GM18873 (cell line): ENCODE measurements around the gene PSENEN.
A peak's percentile ranks its signal among the peaks of the same experiment; 100 is the strongest.
"Not testable (repeated sequence)": the region's sequence is repeated elsewhere in the genome, so short reads cannot be mapped to it uniquely, and the experiment has no call there.

Experiments
- ATAC-seq: cut with Tn5 transposase; IDR thresholded peaks from one replicate; pipeline ENCODE4 v1.9.1; 2021; ENCODE audit warnings: mild to moderate bottlenecking, moderate library complexity, moderate number of reproducible peaks; ENCODE audit not compliant: unreplicated experiment, low FRiP score

Gene PSENEN

DNA sequence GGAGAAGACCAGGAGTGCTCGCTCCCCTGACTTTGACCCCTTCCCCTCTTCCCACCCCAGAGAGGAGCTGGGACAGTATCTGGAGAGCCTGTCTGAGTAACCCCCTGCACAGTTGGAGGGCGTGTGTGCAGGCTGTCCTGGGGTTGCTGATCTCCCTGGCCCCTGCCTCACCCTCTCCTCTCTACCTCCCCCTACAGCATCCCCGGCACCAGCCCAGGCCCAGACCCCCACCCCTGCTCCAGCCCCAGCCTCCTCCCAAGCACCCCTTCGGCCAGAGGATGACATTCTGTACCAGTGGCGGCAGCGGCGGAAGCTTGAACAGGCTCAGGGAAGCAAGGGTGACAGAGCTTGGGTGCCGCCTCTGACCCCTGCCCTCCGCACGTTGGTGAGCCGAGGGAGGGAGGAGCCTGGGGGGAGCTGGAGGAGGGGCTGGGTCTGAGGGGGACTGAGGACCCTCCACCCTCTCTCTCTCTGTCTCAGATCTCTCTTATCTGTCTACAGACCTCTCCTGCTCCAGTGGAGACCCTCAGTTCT is 21.2 kb downstream of the PSENEN start:
- no peak for ATAC-seq

DNA sequence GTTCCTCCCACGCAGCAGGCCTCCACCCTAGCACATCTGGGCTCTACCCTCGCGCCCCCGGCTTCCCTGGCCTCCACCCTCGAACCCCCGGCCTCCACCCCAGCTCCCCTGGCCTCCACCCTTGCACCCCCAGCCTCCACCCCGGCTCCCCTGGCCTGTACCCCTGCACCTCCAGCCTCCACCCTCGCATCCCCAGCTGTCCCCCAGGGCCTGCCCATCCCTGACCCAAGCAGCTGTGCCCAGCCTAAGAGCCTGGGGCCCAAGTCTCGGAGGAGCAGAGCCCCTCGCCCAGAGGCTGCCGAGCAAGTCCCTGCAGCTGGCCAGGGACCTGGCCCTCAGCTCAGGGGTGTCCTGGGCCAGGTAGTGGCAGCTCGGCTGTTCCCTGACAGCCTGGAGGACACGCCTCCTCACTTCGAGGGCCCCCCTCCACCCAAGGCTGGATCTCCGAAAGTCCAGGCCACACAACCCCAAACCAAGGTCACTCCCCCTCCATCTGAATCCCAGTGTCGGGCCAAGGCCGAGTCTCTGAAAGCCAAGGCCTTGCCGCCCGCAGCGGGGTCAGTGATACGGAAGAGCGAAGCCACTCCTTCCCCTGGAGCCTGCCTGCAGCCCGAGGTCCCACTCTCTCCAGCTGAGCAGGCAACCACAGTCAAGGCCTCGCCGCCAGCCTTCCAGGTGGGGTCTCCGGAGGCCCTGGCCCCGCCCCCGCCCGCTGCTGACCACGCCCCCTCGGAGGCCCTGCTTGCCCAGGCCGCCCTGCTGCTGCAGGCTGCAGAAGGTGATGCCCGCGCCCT is 22.0 kb downstream of the PSENEN start:
- ATAC-seq = no peak

- ATAC-seq = no peak
Observed at GRCh38 chr19:35768082-35768421, 22.6 kb downstream of the PSENEN start.

GRCh38 chr19:35772362-35772761 is 26.9 kb downstream of the PSENEN start:
- not testable (repeated sequence) for ATAC-seq

GRCh38 chr19:35773020-35773806 is 27.8 kb downstream of the PSENEN start:
- ATAC-seq = no peak

DNA sequence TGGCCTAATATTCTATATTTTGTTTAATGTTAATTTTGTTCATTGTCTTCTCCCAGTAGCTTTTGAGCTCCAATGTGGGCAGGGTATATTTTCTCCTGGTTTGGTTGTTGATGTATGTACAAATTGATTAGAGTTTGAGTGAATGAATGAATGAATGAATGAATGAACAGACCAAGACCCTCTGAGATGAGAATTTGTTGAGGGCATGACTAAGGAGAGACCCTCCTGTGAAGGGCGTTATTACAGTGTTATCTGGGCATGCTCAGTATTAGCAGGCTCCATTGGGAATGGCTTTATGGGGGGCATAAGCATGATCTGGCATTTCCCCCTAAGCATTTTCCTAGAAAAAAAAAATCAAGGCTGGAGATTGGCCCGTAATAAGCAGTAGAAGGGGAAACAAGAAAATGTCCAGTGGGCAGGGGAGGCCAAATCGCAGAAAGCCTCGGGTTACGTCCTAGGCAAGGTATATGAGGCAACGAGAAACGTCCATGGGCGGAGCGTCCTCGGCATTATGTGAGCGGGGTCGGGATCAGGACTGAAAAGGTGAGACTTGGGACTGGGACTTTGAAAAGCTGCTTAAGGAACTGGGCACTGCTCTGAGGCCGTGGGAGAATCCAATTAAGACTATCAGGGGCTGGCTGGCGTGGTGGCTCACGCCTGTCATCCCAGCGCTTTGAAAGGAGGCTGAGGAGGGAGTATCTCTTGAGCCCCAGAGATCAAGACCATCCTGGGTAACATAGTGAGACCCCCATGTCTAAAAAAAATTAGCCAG is 29.0 kb downstream of the PSENEN start:
- ATAC-seq = no peak

- ATAC-seq = no peak
Observed at GRCh38 chr19:35775046-35775297, 29.5 kb downstream of the PSENEN start.

DNA sequence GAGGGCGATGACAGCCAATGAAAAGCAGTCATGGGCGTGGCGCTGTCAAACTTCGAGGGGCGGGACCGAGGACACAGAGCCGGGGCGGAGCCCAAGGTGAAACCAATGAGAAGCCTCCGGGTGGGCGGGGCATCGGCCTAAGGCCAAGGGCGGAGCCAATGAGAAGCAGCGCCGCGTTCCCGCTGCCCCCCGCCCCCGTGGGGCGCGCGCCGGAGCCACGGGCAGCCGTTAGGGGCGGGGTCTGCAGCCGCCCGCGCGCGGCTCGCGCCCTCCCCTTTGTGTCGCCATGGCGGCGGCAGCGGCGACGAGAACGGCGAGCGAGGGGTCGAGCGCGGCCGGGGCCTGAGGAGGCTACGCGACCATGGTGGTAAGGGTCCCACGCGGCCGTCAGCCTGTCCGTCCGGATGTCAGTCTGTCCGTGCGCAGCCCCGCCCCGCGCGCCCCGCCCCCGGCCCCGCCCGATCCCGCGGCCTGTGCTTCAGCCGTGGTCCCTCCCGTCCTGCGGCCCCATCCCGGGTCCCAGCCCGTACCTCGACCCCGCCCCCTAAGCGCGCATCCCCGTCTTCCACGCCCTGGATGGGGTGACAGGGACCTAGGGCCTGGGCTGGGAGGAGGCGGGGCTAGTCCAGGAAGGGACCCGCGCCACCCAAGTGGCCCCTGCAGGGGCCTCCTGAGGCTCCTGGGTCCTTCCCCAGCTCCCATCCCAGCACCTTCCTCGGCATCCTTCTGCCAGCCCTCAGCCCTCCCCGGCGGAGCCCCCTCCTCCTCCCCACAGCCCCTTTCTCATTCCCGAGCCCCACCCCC is 30.0 kb downstream of the PSENEN start, which contains the start of gene ARHGAP33:
Gene ARHGAP33, plus strand, starts transcription at position 267 of the 804 bp plus-strand sequence. Its CDS starts 95 bp downstream, at position 362.
- peak; percentile 84 for ATAC-seq

DNA sequence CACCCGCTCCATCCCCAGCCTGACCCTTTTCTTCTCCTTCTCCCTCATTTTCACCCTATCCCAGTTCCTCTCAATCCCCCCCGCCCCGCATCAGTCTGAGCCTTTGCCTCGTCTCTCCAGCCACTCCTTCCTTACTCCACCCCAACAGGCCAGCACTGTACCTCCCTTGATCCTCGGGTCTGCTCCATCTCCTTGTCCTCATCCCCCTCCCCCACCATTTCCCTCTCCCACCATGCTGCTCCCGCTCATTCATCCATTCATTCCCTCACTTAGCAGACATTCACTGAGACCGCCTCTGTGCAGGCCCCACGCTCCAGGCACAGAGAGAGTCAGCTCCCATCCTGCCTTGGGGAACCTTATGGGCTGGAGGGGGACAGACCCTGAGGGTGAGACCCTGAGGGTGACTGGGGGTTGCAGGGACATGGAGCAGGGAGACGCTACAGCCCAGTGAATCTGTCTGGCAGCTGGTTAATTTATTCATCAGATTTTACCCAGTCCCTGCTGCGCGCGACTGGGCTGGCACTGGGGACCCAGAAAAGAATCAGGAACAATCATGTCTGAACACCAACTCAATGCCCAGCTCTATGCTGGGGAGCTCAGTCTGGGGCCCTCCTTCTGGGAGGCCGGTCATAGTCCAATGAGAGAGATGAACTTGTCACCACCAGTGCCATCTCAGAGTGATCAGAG is 30.8 kb downstream of the PSENEN start:
- ATAC-seq = no peak

DNA sequence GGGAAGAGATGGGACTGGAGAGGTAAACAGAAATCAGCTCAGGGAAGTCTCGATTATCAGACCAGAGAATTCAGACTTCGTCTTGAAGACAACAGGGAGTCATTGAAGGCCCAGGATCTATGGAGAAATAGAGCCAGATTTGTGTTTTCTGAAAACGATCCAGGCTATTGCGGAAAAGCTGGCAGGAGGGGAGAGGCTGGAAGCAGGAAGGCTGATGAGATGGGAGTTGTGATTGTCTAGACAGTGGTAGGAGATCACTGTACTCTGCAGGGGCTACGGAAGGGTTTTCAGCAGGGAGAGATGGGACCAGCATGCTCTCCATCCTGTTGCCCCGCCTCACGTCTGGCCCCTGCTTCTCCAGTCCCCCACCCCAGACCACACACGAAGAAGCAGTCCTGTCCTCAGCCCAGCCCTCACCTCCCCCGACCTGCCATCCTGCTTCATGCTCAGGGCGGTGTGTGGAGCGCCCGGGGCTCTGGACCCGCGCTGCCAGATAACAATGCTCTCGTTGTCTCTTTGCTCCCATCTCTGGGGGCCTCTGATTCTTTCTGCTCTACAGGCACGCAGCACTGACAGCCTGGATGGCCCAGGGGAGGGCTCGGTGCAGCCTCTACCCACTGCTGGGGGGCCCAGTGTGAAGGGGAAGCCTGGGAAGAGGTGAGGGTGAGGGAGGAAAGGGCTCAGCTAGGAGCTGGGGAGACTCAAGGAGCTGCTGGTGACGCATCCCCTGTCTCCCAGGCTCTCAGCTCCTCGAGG is 31.8 kb downstream of the PSENEN start:
- no peak for ATAC-seq

DNA sequence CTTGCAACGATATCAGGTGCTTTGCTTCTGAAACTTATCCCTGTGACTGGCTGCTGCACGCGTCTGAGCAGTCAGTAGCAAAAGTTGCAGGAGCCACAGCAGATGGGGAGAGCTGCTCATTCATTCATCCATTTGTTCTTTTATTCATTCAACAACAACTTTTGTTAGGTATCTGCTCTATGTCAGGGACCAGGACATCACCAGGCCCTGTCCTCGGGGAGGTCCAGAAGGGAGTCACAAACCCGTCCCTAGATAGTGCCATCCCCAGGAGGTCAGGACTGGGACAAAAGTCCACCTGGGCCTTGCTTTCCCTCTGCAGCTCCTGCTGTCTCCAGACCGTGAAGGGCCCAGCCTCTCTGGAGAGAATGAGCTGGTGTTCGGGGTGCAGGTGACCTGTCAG is 32.5 kb downstream of the PSENEN start:
- no peak for ATAC-seq

GRCh38 chr19:35779033-35779432 is 33.6 kb downstream of the PSENEN start:
- ATAC-seq = no peak

- no peak for ATAC-seq
Observed at GRCh38 chr19:35780058-35780457, 34.6 kb downstream of the PSENEN start.

DNA sequence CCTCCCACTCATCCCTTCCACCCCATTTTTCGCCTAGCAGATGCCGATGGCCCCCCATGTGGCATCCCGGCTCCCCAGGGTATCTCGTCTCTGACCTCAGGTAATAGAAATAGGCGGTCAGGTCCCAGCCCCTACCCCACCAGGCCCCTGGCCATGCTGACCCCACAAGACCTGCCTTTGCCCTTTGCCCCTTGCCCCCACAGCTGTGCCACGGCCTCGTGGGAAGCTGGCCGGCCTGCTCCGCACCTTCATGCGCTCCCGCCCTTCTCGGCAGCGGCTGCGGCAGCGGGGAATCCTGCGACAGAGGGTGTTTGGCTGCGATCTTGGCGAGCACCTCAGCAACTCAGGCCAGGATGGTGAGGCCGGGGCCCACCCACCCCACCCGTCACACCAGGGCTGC is 35.3 kb downstream of the PSENEN start:
- ATAC-seq = no peak

DNA sequence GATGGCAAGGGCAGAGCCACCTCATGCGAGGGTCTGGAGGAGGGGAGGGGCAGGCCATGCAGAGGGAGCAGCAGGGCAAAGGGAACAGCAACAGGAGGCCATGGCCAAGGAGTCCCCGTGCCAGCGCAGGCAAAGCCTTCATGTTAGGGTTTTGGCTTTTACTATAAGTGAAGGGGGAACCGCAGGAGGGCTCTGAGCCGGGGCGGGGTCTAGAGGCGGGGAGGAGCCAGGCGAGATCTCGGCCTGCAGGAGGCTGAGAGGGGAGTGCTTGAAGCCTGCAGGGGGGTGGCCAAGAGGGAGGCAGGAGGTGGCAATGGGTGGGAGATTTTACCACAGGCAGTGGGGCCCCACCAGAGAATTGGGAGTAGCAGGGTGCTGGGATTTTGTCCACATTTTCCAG is 36.2 kb downstream of the PSENEN start:
- ATAC-seq = no peak

DNA sequence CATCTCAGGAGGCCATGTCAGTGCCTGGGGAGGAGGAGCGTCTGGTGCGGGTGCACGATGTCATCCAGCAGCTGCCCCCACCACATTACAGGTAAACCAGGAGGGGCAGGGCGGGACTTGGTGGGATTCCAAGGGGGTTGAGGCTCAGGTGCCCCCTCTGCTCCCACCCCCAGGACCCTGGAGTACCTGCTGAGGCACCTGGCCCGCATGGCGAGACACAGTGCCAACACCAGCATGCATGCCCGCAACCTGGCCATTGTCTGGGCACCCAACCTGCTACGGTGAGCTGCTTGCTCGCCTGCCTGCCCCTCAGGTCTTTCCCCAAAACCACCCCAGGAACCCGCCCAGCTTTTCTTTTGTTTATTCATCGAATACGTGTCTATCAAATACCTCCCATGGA is 37.1 kb downstream of the PSENEN start:
- ATAC-seq = no peak

GRCh38 chr19:35783469-35784434 is 38.3 kb downstream of the PSENEN start:
- ATAC-seq = no peak
